Fibroblast of pulmonary artery (primary cell): ENCODE results near the gene CAND2.

Experiments used
- DNase-seq: peaks from one replicate; pipeline ENCODE4 v3.0.0-alpha.2; 2010; ENCODE audit warnings: low read depth
- H3K4me3 ChIP-seq: replicated peaks from 2 replicates; pipeline ENCODE4 v1.5.1; 2011; ENCODE audit warnings: low read depth, mild to moderate bottlenecking, control low read depth, low read length, moderate library complexity
- CTCF ChIP-seq: IDR thresholded peaks from 2 replicates; pipeline ENCODE4 v1.5.1; 2011; ENCODE audit warnings: mild to moderate bottlenecking, control low read depth, low read length, inconsistent platforms; ENCODE audit errors: missing control alignments

The CAND2 gene

GRCh38 chr3:12768579-12769527 lies 27.6 kb upstream of the CAND2 start:
- H3K4me3 ChIP-seq: no peak overlapping the region
- no peak for TF ChIP-seq CTCF
- DNase-seq: no peak

GRCh38 chr3:12769761-12770160 lies 26.7 kb upstream of the CAND2 start:
- no peak for TF ChIP-seq CTCF
- H3K4me3 ChIP-seq: no peak overlapping the region
- no peak for DNase-seq

GRCh38 chr3:12771236-12771635 lies 25.2 kb upstream of the CAND2 start:
- DNase-seq: no peak
- TF ChIP-seq CTCF: no peak

GRCh38 chr3:12772462-12772861 lies 24.0 kb upstream of the CAND2 start:
- no peak for DNase-seq
- TF ChIP-seq CTCF: no peak

More at GRCh38 chr3:12771236-12771635, 25.2 kb upstream of the CAND2 start:
- H3K4me3 ChIP-seq: no peak overlapping the region

GRCh38 chr3:12773030-12773709 lies 23.3 kb upstream of the CAND2 start:
- no peak for DNase-seq
- TF ChIP-seq CTCF: no peak
- no peak overlapping the region for H3K4me3 ChIP-seq

More at GRCh38 chr3:12772462-12772861, 24.0 kb upstream of the CAND2 start:
- no peak overlapping the region for H3K4me3 ChIP-seq

- DNase-seq: no peak
- no peak overlapping the region for H3K4me3 ChIP-seq
- TF ChIP-seq CTCF: no peak
Observed at GRCh38 chr3:12773710-12774086, 22.8 kb upstream of the CAND2 start.
